ENCODE data around the gene RNF41.
A peak's percentile ranks its signal among the peaks of the same experiment; 100 is the strongest.

Gene RNF41

GRCh38 chr12:56243731-56244181 is 22.0 kb upstream of the RNF41 start:
- no peak for DNase-seq (ENCODE audit: low spot score)

- no peak for DNase-seq (ENCODE audit: low spot score)
These were observed 21.3 kb upstream of the RNF41 start for GRCh38 chr12:56242986-56243385.

GRCh38 chr12:56241424-56242303 is 19.9 kb upstream of the RNF41 start:
- DNase-seq (ENCODE audit: low spot score) = no peak

DNA sequence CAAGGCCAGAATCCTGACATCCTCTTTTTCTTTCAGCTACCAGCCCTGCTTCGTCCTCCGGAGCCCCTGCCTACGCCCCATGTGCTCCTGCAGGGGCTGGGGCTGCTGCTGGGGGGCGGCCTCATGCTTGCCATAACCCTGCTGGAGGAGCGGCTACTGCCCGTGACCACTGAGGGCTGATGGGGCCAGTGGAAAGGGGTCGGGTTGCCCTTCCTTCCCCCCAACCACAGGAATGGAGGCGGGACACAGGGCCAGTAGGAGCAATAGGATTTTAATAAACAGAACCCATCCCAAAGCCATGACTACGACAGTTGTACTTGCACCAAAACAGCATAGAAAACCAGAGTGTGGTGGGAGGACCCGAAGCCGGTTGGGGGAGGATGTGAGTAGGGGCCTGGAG is 15.8 kb upstream of the RNF41 start:
- DNase-seq (ENCODE audit: low spot score) = no peak

DNA sequence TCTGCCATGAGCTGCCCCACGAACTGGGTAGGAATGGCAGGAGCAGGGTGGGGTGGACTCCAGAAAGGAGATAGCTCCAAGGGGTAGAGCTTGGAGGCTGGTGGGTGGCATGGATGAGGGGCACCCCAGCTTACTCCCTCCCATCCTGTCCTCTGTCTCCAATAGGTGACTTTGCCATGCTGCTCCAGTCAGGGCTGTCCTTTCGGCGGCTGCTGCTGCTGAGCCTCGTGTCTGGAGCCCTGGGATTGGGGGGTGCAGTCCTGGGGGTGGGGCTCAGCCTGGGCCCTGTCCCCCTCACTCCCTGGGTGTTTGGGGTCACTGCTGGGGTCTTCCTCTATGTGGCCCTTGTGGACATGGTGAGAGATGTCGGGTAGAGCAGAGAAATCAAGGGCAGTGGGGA is 15.3 kb upstream of the RNF41 start:
- no peak for DNase-seq (ENCODE audit: low spot score)

DNA sequence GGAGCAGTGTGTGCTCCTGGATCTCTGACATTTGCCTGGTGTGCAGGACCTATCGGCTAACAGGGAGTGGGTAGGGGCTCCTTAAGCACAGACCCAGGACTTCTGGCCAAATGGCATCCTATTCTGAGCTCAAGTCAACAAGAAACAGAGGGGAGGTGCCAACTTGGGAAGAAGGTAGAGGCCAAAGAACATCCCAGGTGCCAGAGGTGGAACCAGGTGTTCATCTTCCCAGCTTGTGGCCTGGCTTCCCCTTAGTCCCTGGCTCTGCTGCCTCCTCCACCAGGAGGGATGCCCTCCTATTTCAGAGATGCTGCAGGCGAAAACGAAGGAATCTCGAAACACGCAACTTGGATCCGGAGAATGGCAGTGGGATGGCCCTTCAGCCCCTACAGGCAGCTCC is 14.4 kb upstream of the RNF41 start:
- no peak for DNase-seq (ENCODE audit: low spot score)

- no peak for DNase-seq (ENCODE audit: low spot score)
These were observed 13.2 kb upstream of the RNF41 start for GRCh38 chr12:56234746-56235436.

GRCh38 chr12:56231184-56231582 is 9.5 kb upstream of the RNF41 start:
- no peak for DNase-seq (ENCODE audit: low spot score)

- no peak for DNase-seq (ENCODE audit: low spot score)
These were observed 8.9 kb upstream of the RNF41 start for GRCh38 chr12:56230432-56231183.

DNA sequence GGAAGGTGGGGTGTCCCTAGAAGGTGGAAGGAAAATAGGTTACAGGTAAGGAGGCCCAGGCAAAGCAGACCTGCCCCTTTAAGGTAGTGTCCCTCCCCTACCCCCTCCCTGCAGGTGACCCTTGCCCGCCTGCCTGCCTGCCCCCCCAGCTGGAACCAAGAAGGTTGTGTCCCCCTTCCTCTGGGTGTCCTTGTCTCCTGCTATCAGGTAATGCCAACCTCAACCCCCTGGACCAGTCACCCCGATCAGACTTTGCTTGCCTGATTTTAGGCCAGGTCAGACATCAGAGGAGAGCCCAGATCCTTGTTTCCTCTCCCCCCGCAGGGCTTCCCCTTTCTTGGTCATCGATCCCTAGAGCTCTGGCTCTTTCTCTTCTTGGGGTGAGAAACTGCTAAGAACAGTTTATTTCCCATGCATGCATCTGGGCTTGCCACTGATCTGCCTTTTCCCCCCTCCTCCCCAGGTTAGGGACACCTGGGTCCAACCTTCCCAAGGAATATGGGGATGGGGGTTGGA is 8.3 kb upstream of the RNF41 start, which contains the start of gene SLC39A5:
SLC39A5 (plus strand) TSS at position 136 of the 516 bp plus-strand sequence. CDS start 1,224 bp downstream, outside the sequence.
- DNase-seq (ENCODE audit: low spot score) = no peak

DNA sequence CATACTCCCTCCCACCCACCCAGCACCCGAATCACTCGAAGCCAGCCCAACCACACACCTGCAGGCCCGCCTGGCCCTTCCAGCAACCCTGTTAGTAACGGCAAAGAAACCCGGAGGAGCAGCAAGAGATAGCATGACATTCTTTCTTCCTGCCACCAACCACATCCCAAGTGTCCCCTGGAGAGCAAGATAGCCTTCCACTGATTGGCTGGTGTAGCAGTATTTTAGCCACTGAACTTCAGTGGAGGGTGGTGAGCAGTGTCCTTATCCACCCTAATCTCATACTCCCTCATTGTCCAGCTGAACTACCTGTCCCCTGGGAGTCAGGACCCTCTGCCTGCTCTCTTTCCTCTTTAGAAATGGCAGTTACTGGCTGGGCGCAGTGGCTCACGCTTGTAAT is 7.4 kb upstream of the RNF41 start:
- DNase-seq (ENCODE audit: low spot score) = no peak

DNA sequence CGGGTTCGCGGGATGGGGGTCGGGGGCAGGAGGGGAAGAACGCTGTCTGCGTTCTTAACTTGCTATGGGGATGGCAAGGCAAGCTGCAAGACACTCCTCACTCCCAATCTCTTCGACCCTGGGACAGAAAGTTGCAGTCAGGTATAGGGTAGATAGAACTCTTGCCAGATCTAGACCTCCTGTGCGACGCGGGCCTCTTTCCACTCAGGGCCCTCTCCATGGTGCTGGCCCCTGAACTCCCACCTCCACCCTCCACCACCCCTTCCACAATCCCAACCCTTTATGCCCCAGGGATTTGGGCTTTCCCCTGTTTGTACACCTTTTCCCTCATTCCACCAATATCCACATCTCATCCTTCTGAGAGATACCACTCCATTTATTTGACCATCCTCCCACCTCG is 3.2 kb upstream of the RNF41 start:
- DNase-seq (ENCODE audit: low spot score) = no peak

DNA sequence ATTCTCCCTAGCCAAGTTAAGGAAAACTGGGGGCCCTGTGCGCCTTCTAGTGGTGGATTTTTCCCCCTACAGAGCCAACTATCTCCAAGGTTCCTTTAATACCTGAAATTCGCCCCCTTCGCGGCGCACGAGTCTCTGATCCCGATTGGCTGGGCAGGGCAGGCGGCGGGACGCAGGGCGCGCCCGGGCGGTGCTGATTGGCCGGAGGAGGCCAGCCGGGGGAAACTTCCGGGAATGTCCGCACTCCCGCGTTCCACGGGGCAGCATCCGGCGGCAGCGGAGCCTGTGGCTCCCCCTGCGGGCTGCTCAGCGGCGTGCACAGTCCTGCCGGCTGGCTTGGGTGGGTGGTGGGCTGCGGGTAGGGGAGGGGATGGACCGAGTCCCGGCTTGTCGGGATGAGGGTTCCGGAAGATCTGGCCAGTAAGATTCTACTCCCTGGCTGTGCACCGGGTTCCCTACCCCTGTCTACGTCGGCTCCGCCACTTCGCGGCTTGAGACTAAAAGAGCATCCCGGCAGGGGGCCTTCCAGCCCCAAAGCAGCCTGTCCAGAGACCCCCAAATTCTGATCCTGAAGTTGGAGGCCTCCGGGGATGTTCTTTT is 2.5 kb upstream of the RNF41 start, which contains the start of gene NABP2:
NABP2 (plus strand) TSS at position 241 of the 600 bp plus-strand sequence. CDS start 515 bp downstream, outside the sequence.
- peak; percentile 96 for DNase-seq (ENCODE audit: low spot score)

DNA sequence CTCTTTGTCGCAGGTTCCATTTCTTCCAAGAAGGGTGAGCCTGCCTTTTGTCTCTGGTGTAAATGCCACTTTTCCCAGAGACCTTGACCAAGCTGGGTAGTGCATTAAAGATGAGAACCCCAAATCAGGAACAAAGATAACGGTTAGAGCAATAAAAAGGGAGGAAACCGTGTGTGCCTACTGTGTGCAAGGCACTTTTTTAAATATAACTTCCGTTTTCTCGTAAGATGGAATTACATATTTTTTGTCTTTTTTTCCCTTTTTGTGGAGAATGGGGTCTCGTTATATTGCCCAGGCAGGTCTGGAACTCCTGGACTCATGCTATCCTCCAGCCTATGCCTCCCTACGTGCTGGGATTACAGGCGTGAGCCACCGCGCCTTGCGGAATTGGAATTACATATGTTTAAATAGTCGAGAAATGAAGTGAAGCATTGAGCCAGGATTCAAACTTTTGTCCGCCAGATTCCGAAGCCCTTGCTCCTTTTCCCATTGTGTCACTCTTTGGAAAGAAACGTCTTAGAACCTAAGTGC is 1.9 kb upstream of the RNF41 start:
- no peak for DNase-seq (ENCODE audit: low spot score)

DNA sequence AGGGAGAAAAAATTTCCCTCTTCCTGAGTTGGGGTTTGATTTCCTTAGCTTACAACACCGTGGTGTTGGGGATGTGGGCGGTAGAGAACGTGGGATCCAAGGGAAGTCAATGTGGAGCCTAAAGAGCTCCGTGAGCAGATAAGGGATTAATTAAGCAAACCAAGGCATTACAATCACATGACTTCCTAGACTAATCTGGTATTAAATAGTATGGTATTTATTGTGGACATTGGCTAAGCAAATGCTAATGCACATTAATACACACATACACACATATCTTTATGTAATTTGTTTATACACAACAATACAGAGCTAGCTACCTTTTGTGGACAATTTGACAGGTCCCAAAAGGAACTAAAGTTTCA is 791 bp upstream of the RNF41 start:
- no peak for DNase-seq (ENCODE audit: low spot score)

DNA sequence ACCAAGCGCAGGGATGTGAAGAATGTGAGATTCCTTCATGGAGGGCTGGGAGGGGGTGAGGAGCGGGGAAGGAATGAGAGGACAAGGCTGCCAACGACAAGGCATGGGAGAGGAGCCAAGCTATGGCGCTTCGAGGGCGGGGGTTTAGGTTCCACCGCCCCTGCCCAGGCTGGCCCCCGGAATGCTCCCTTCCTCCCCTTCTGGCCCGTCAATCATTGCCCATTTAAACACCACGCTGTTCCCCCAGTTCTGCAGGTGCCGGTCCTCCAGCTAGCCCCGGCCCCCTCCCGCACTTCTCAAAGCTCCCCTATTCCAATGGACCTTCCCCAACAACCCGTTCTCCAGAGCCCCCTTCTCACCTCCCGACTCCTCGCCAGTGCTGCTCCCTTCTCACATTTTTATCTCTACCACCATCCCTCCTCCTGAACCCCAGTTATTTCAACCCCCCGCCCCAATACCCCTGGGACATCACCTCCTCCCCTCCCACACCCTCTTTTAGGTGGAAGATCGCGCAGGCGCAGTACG is 428 bp downstream of the RNF41 start:
- peak; percentile 66 for DNase-seq (ENCODE audit: low spot score)

- DNase-seq (ENCODE audit: low spot score) = no peak
These were observed 1.0 kb downstream of the RNF41 start for GRCh38 chr12:56220611-56221231.

DNA sequence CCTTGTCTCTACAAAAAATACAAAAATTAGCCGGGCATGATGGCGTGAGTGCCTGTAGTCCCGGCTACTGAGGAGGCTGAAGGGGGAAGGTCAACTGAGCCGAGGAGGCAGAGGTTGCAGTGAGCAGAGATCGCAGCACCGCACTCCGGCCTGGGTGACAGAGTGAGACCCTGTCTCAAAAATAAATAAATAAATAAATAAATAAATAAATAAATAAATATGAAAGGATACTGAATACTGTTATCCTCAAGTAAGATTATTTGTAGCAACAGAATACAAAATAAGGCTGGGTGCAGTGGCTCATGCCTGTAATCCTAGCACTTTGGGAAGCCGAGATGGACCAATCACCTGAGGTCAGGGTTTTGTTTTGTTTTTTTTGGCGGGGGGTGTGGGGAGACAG is 1.9 kb downstream of the RNF41 start:
- no peak for DNase-seq (ENCODE audit: low spot score)

GRCh38 chr12:56216461-56216860 is 5.3 kb downstream of the RNF41 start:
- DNase-seq (ENCODE audit: low spot score) = no peak

DNA sequence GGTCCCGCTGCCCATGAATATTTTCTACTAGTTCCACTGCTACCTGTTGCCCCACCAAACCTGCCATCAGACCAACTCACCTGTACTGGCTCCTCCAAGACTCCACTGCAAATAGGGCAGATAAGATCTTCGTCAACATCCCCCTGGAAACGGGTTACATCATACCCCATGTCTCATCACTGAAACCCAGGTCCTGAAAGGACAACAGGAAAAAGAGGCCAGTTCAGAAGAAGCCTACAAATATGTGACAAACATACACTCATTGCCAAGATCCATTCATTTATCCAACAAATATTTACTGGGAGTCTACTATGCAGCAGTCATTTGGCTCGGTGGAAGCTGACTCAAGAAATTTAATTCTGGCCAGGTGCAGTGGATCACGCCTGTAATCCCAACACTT is 7.8 kb downstream of the RNF41 start:
- no peak for DNase-seq (ENCODE audit: low spot score)

GRCh38 chr12:56212361-56212760 is 9.4 kb downstream of the RNF41 start:
- no peak for DNase-seq (ENCODE audit: low spot score)

Measured in COLO829 (cell line).